OCI-LY7 (cell line): ENCODE measurements around the gene OPCML.

Source experiments
- EZH2phosphoT487 ChIP-seq: fragments of 200-600 bp; sonication (generic); IDR thresholded peaks from 2 replicates; pipeline ENCODE4 v1.6.1; 2018; ENCODE audit warnings: low read depth, borderline replicate concordance, mild to moderate bottlenecking, mixed run types, antibody characterized with exemption, low read length, moderate library complexity, mixed read lengths
- TF ChIP-seq, protein P1 (sequence below): fragments of 200-600 bp; sonication (generic); conservative IDR thresholded peaks from 2 replicates; pipeline ENCODE4 v1.5.1; 2014; ENCODE audit warnings: mild to moderate bottlenecking, antibody characterized with exemption, low read length, moderate library complexity, mixed read lengths

DNA sequence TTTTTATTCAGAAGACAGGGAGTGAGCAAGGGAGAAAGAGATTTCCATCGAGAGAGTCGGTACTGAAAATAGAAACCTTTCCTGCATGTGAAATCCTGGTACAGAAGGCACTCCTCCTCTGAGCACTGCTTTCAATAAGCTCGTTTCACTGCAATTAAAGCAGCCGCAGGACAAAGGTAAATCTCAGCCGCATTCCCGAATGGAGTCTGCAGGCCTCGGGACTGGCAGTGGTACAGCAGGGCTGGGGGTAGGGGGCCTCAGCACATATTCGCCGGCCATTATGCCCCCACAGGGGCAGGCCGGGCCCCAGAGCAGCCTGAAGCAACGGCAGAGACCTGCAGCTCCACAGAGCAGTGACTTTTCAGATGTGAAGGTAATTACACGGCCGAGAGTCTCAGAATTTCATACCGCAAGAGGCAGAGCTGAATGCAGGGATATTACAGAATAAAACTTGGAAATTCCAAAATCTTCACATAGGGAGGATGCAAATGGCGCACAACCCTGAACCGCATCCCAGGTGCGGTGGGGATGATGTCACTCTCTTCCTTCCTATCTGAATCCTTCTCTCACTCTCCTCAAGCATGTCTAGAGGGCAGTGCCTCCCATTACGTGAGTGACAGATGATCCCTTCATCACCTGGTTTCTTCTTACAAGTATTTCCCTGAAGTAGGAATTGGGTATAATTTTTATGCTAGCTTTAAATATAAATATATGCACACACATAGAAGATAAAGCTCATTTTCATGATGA lies 622.1 kb downstream of the OPCML start:
- TF ChIP-seq, protein P1, sequence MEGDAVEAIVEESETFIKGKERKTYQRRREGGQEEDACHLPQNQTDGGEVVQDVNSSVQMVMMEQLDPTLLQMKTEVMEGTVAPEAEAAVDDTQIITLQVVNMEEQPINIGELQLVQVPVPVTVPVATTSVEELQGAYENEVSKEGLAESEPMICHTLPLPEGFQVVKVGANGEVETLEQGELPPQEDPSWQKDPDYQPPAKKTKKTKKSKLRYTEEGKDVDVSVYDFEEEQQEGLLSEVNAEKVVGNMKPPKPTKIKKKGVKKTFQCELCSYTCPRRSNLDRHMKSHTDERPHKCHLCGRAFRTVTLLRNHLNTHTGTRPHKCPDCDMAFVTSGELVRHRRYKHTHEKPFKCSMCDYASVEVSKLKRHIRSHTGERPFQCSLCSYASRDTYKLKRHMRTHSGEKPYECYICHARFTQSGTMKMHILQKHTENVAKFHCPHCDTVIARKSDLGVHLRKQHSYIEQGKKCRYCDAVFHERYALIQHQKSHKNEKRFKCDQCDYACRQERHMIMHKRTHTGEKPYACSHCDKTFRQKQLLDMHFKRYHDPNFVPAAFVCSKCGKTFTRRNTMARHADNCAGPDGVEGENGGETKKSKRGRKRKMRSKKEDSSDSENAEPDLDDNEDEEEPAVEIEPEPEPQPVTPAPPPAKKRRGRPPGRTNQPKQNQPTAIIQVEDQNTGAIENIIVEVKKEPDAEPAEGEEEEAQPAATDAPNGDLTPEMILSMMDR: no peak
- TF ChIP-seq EZH2phosphoT487: no peak
